HG03565 (cell line): ENCODE results near the gene PARD6A.
"Not testable (repeated sequence)": the region's sequence is repeated elsewhere in the genome, so short reads cannot be mapped to it uniquely, and the experiment has no call there.

Experiments used
- ATAC-seq: cut with Tn5 transposase; IDR thresholded peaks from one replicate; pipeline ENCODE4 v1.9.1; 2021; ENCODE audit warnings: mild to moderate bottlenecking, moderate library complexity; ENCODE audit not compliant: unreplicated experiment

The PARD6A gene

DNA sequence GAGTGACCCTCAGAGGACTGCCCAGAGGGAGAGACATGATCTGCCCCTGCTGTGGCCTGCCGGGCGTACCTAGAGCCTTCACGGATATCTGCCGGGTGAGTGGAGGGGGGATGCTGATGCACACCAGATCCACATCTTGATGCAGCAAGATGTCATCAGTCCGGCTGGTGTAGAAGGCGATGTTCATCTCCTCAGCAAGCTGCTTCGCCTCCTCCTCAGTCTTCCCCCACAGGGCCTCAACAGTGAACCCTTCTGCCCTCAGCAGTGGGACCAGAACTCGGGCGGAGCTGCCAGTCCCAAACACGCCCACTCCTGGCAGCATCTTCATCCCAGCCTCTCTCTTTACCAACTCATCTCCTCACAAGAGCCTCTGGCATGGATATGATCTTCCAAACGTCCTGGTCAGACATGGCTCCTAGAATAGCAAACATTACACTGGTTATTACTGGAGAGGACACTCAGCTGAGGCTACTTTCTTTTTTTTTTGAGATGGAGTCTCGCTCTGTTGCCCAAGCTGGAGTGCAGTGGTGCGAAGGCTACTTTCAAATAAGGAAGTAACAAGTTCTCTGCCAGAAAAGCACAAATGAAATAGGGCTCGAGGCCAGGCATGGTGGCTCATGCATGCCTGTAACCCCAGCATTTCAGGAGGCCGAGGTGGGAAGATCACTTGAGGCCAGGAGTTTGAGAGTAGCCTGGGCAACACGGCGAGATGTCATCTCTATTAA lies 24.8 kb downstream of the PARD6A start:
- ATAC-seq = no peak

DNA sequence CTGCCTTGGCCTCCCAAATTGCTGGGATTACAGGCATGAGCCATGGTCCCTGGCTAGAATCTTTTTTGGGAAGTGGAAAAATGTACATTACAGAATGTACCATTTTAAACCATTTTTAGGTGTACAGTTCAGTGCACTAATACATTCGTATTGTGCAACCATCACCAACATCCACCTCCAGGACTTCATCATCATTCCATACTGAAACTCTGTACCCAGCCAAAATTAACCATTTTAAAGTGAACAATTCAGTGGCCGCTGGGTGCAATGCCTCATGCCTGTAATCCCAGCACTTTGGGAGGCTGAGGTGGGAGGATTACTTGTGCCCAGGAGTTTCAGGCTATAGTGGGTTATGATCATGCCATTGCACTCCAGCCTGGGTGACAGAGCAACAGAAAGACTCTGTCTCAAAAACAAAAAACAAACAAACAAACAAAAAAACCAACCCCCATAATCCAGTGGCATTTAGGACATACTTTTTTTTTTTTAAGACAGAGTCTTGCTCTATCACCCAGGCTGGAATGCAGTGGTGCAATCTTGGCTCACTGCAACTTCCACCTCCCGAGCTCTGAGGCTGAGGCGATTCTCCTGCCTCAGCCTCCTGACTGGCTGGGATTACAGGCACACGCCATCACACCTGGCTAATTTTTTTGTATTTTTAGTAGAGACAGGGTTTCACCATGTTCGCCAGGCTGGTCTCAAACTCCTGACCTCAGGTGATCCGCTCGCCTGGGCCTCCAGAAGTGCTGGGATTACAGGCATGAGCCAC lies 32.9 kb downstream of the PARD6A start:
- not testable (repeated sequence) for ATAC-seq

DNA sequence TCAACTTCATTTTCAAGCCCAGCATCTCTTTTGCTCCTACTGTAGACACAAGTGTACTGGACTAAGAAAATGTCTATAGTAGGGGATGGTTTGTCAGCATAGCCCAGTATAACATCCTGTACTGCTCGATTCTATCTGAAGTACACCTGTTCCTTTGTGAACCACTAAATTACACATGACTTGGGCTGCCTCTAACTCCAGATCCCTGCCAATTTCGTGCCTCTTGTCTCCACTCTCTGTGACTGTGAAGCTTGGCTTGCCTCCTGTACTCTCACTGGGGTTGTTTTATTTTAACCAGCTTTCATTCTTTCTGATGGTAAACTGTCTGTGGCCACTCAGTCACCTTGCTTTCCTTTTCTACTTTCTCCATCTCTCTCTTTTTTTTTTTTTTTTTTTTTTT lies 33.9 kb downstream of the PARD6A start:
- no peak for ATAC-seq

DNA sequence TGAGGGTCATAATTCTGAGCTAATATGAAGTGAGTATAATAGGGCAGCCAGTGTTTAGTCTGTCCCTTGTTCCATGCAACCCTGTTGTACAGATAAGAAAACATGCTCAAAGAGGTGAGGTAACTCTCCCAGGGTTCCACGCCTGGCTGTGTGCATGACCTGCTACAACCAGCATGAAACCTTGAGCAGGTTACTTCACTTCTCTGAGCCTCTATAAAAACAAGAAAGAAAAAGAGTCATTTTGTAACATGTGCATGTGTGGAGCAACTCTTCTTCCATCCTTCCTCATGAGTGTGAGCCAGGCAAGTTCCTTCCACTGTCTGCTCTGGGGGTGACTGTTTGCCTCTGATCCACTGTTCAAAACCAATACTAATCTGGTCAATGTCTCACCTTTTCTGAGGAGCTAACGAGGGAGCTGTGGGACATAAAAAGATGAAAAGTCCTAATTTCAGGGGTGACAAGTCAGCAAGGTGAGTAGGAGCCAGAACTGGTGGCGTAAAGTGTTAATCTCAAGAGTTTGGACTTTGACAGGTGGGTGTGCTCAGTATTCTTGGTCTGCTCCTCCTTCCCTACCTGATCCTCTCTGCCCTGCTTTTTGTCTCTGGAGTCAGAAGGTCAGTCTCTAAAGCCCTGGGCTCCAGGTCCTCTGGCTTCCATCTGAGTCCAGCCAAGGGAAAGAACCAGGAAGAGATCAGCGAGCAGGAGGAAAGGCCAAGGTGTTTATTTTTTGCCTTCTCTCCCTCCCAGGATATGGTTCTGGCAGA lies 36.8 kb downstream of the PARD6A start:
- no peak for ATAC-seq

DNA sequence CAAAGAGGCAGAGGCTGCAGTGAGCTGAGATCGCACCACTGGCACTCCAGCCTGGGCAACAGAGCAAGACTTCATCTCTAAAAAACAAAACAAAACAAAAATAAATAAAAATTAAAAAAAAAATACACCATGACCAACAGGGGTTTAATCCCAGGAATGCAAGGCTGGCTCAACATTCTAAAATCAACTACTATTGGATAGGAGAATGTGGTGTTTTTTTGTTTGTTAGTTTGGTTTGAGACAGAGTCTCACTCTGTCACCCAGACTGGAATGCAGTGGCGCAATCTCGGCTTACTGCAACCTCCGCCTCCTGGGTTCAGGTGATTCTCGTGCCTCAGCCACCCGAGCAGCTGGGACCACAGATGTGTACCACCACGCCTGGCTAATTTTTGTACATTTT lies 38.5 kb downstream of the PARD6A start:
- ATAC-seq = no peak

DNA sequence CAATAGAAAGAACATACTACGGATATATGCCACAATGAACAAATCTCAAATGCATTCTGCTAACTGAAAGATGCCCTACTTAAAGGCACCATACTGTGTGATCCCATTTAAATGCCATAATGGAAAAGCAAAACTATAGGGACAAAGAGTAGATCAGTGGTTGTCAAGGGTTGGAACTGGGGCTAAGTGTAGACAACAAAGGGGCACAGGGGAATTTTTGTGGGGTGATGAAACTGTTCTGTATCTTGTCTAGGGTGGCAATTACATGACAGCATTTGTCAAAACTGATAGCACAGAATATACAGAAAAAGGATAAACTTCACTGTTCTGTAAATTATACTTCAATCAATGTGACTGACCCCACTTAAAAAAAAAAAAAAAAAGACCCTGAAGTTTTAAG lies 40.7 kb downstream of the PARD6A start:
- ATAC-seq = no peak

DNA sequence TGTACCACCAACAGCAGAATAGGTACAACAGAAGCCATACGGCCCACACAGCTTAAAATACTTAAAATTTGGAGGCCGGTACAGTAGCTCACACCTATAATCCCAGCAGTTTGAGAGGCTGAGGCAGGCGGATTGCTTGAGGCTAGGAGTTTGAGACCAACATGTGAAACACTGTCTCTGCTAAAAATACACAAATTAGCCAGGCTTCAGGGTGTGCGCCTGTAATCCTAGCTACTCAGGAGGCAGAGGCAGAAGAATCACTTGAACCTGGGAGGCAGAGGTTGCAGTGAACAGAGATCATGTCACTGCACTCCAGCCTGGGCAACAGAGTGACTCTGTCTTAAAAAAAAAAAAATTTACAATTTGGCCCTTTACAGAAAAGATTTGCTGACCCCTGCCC lies 41.4 kb downstream of the PARD6A start:
- no peak for ATAC-seq

DNA sequence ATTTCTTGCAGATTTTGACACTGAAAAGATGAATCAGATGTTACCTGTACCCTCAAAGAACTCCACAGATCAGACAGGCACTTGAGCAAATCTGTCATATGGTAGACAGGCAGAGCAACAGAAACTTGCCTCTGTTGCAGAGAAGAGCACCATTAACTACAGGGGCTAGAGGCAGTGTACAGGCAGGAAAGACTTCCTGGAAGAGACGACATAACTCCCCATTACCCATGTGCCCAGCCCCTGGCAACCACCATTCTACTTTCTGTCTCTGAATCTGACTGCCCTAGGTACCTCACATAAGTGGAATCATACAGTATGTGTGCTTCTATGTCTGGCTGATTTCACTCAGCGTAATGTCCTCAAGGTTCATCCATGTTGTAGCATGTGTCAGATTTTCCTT lies 42.9 kb downstream of the PARD6A start:
- ATAC-seq = no peak

DNA sequence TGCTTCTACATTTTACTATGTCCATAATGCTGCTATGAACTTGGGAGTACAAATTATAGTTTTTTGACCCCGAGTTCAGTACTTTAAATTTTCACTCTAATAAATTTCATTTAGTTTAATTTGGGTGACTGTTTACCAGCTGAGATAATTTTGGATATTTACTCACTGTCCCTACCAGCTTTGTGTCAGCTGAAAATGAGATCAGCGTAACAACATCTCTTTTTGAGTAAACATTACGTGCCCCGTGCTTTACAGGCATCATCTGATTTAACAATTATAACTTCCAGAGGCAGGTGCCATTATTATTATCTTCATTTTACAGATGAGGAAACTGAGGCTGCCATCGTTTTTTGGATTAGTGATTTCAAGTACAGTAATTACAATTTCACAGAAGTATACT lies 43.4 kb downstream of the PARD6A start:
- no peak for ATAC-seq

DNA sequence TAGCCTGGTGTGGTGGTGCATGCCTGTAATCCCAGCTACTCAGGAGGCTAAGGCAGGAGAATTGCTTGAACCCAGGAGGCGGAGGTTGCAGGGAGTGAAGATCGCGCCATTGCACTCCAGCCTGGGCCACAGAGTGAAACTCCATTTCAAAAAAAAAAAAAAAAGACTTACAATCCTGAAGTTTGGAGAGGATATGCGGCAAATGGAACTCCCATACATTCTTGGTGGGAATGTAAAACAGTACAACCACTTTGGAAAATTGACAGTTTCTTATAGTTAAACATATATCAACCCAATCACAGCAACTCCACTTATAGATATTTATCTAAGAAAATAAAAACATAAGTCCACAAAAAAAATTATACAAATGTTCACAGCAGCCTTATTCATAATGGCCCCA lies 46.5 kb downstream of the PARD6A start:
- no peak for ATAC-seq

DNA sequence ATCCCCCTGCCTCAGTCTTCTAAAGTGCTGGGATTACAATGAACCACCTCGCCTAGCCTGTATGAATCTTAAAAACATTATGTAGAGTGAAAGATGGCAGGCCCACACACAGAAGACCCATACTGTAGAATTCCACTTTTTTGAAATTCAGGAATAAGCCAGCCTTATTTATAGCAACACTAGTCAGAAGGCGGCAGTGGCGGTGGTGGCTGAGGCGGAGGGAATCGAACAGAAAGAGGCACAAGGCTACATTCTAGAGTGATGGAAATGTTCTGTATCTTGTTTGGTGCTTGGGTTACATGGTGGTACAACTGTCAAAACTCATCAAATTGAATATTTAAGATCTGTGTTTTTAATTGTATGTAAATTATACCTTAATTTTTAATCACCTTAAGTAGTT lies 47.0 kb downstream of the PARD6A start:
- ATAC-seq = no peak

DNA sequence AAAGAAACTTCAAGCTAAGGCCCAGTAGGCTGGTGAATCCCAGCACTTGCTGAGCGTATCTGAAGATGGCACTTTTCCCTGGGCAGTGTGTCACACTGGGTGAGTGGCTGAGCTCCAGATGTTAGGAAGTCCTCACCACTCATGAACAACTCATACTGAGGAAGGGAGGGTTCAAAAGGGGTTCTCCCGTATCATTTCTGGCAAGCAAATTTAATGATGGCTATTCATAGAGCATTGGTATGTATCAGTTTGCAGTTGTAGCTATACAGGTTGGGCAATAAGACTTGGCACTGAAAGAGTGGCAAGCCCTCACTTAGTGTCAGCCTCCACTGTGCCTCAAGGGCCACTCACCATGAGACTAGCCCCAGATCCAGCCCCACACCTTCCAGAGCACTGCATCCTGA lies 47.6 kb downstream of the PARD6A start:
- no peak for ATAC-seq

DNA sequence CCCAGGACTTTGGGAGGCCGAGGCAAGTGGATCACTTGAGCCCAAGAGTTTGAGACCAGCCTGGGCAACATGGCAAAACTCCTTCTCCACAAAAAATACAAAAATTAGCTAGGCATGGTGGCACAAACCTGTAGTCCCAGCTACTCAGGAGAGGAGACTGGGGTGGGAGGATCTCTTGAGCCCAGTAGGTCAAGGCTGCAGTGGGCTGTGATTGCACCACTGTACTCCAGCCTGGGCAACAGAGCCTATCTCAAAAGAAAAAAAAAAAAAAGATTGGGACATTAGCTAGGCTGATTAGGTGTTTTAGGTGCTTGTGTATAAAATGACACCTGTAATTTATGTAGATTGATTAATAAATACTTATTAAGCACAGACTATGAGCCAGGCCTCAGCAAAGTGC lies 48.3 kb downstream of the PARD6A start:
- ATAC-seq = no peak

DNA sequence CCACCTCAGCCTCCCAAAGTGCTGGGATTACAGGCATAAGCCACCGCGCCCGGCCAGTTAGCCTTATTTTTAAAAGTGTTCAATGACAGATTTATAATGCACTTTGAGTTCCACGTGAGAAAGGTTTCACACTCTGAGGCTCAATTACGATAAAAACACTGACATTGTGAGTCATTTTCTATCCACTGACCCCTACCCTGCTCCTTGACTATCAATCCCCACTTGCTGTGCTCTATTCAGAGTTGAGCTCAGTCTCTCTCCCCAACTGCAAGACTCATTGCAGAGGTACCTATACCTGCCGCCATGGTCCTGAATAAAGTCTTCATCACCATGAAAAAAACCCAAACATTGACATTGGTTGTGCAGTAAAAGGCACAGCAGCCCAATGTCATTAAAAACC lies 49.8 kb downstream of the PARD6A start:
- ATAC-seq = no peak
